Renal cortical epithelial cell (primary cell): ENCODE measurements around the gene NEO1. TPM values are rescaled to one million over a fixed set of nuclear protein-coding genes. Genes with fewer than 3 reads are reported as not detected.

Experiments used
- DNase-seq: peaks from one replicate; pipeline ENCODE4 v3.0.0-alpha.2; 2011; ENCODE audit warnings: low read depth
- total RNA-seq: library from RNA; depleted of rRNA; stranded (reverse); fragments of >200 nt; gene quantifications from 2 replicates; pipeline ENCODE4 v1.2.3, GENCODE V29; 2014

Gene NEO1
- total RNA-seq, 1 donor from 2014 or later, result 86.8 TPM

GRCh38 chr15:73028831-73029451 is 23.3 kb upstream of the NEO1 start:
- no peak for DNase-seq

- DNase-seq, result no peak
Measured at GRCh38 chr15:73030122-73030679, 22.1 kb upstream of the NEO1 start.

GRCh38 chr15:73031648-73032047 is 20.6 kb upstream of the NEO1 start:
- no peak for DNase-seq

- no peak for DNase-seq
Measured at GRCh38 chr15:73033611-73034010, 18.7 kb upstream of the NEO1 start.

GRCh38 chr15:73034221-73034620 is 18.0 kb upstream of the NEO1 start:
- DNase-seq, result no peak

GRCh38 chr15:73035221-73035620 is 17.0 kb upstream of the NEO1 start:
- no peak for DNase-seq

GRCh38 chr15:73038220-73038619 is 14.0 kb upstream of the NEO1 start:
- no peak for DNase-seq

- DNase-seq, result no peak
Measured at GRCh38 chr15:73046073-73046472, 6.2 kb upstream of the NEO1 start.

GRCh38 chr15:73047882-73048281 is 4.4 kb upstream of the NEO1 start:
- DNase-seq, result no peak

GRCh38 chr15:73048624-73049295 is 3.5 kb upstream of the NEO1 start:
- DNase-seq, result no peak

- DNase-seq, result no peak
Measured at GRCh38 chr15:73049564-73050215, 2.6 kb upstream of the NEO1 start.

GRCh38 chr15:73050561-73051295 is 1.5 kb upstream of the NEO1 start:
- DNase-seq, result no peak

- no peak for DNase-seq
Measured at GRCh38 chr15:73051391-73051806, 864 bp upstream of the NEO1 start.

- peak; percentile 73 for DNase-seq
Measured at GRCh38 chr15:73052653-73053397, 562 bp downstream of the NEO1 start.

GRCh38 chr15:73053398-73053723 is 1.1 kb downstream of the NEO1 start:
- no peak for DNase-seq

- peak; percentile 13 for DNase-seq
Measured at GRCh38 chr15:73054417-73054953, 2.2 kb downstream of the NEO1 start.

- DNase-seq, result no peak
Measured at GRCh38 chr15:73056460-73056859, 4.2 kb downstream of the NEO1 start.

GRCh38 chr15:73058437-73058836 is 6.2 kb downstream of the NEO1 start:
- no peak for DNase-seq

- no peak for DNase-seq
Measured at GRCh38 chr15:73065114-73065513, 12.9 kb downstream of the NEO1 start.

GRCh38 chr15:73069109-73069508 is 16.8 kb downstream of the NEO1 start:
- DNase-seq, result no peak

GRCh38 chr15:73072894-73073293 is 20.6 kb downstream of the NEO1 start:
- DNase-seq, result no peak
